ENCODE results near the gene EYS.

The EYS gene

GRCh38 chr6:65299236-65299635, 407.8 kb downstream of the EYS start:
- Histone ChIP-seq H3K4me3 (no peak overlapping the region), H3K27ac (no peak overlapping the region)
- DNase-seq (ENCODE audit: low spot score) = no peak
- no peak for TF ChIP-seq CTCF (IDR thresholded peaks at IDR 0.05)

GRCh38 chr6:65295812-65296211, 411.2 kb downstream of the EYS start:
- no peak for DNase-seq (ENCODE audit: low spot score)
- TF ChIP-seq CTCF (IDR thresholded peaks at IDR 0.05) = no peak
- Histone ChIP-seq H3K4me3 (no peak overlapping the region), H3K27ac (no peak overlapping the region)

GRCh38 chr6:65289491-65289890, 417.5 kb downstream of the EYS start:
- no peak for TF ChIP-seq CTCF (IDR thresholded peaks at IDR 0.05)
- DNase-seq (ENCODE audit: low spot score) = no peak
- Histone ChIP-seq H3K4me3 (no peak overlapping the region), H3K27ac (no peak overlapping the region)

GRCh38 chr6:65285275-65285674, 421.8 kb downstream of the EYS start:
- no peak overlapping the region for H3K4me3 ChIP-seq
- no peak for DNase-seq (ENCODE audit: low spot score)
- H3K27ac ChIP-seq = no peak overlapping the region
- no peak for TF ChIP-seq CTCF (IDR thresholded peaks at IDR 0.05)

GRCh38 chr6:65280060-65280459, 427.0 kb downstream of the EYS start:
- no peak for TF ChIP-seq CTCF (IDR thresholded peaks at IDR 0.05)
- no peak overlapping the region for H3K4me3 ChIP-seq
- DNase-seq (ENCODE audit: low spot score) = no peak
- H3K27ac ChIP-seq = no peak overlapping the region

GRCh38 chr6:65262241-65262640, 444.8 kb downstream of the EYS start:
- no peak for TF ChIP-seq CTCF (IDR thresholded peaks at IDR 0.05)
- no peak overlapping the region for H3K27ac ChIP-seq
- no peak for DNase-seq (ENCODE audit: low spot score)
- H3K4me3 ChIP-seq = no peak overlapping the region

GRCh38 chr6:65259982-65260381, 447.0 kb downstream of the EYS start:
- no peak for TF ChIP-seq CTCF (IDR thresholded peaks at IDR 0.05)
- Histone ChIP-seq H3K4me3 (no peak overlapping the region), H3K27ac (no peak overlapping the region)
- no peak for DNase-seq (ENCODE audit: low spot score)
